Liver (tissue), 9 donors: ENCODE measurements around the gene POGZ. TPM values are rescaled to one million over a fixed set of nuclear protein-coding genes. Genes with fewer than 3 reads are reported as not detected.

Experiments
- DNase-seq: peaks from one replicate; pipeline ENCODE4 v3.0.0-alpha.2; 2017; ENCODE audit warnings: low spot score
- H3K27ac ChIP-seq, 2 donors: one replicate each; pipeline ENCODE4 v1.7.0; 2013; ENCODE audit warnings: inconsistent platforms in 2 of 2, low read length in 2 of 2, control low read depth in 1 of 2, low read depth in 1 of 2, mild to moderate bottlenecking in 1 of 2
- H3K27me3 ChIP-seq, 4 donors: one replicate each; pipeline versions ENCODE4 v1.6.1 to v1.7.0; 2013; ENCODE audit warnings: low read length in 3 of 4, inconsistent platforms in 1 of 4, mild to moderate bottlenecking in 1 of 4, moderate library complexity in 1 of 4; ENCODE audit not compliant: control insufficient read depth in 4 of 4, insufficient read depth in 4 of 4
- H3K36me3 ChIP-seq, 4 donors: one replicate each; pipeline versions ENCODE4 v1.6.1 to v1.7.0; 2013; ENCODE audit warnings: low read length in 3 of 4, mild to moderate bottlenecking in 3 of 4, low read depth in 1 of 4, moderate library complexity in 1 of 4; ENCODE audit not compliant: control insufficient read depth in 4 of 4, insufficient read depth in 3 of 4
- H3K4me1 ChIP-seq, 4 donors: one replicate each; pipeline versions ENCODE4 v1.6.1 to v1.7.0; 2013; ENCODE audit warnings: low read length in 3 of 4, mild to moderate bottlenecking in 3 of 4, moderate library complexity in 1 of 4; ENCODE audit not compliant: control insufficient read depth in 4 of 4, insufficient read depth in 4 of 4
- H3K4me3 ChIP-seq, 3 donors: one replicate each; pipeline versions ENCODE4 v1.6.1 to v1.7.0; 2013; ENCODE audit warnings: low read length in 3 of 3, control low read depth in 1 of 3, low read depth in 1 of 3, mild to moderate bottlenecking in 1 of 3
- H3K9ac ChIP-seq, 2 donors: one replicate each; pipeline ENCODE4 v1.7.0; 2013; ENCODE audit warnings: low read length in 2 of 2, mild to moderate bottlenecking in 2 of 2, moderate library complexity in 2 of 2, control low read depth in 1 of 2, low read depth in 1 of 2
- H3K9me3 ChIP-seq, 4 donors: one replicate each; pipeline versions ENCODE4 v1.6.1 to v1.7.0; 2013; ENCODE audit warnings: low read length in 3 of 4; ENCODE audit not compliant: control insufficient read depth in 4 of 4
- EGR1 ChIP-seq, 2 donors: IDR thresholded peaks; 2 replicates each; pipeline ENCODE4 v1.6.1; 2016 to 2018; ENCODE audit warnings: antibody characterized with exemption in 2 of 2, low read depth in 2 of 2
- FOXA1 ChIP-seq: IDR thresholded peaks from 2 replicates; pipeline ENCODE4 v1.6.1; 2016; ENCODE audit warnings: antibody characterized with exemption
- GABPA ChIP-seq, 2 donors: IDR thresholded peaks in 1 of 2; conservative IDR thresholded peaks in 1 of 2; 2 replicates each; pipeline ENCODE4 v1.6.1; 2016; ENCODE audit warnings: antibody characterized with exemption in 2 of 2, mild to moderate bottlenecking in 1 of 2, moderate library complexity in 1 of 2
- HNF4A ChIP-seq, 2 donors: conservative IDR thresholded peaks; 2 replicates each; pipeline ENCODE4 v1.6.1; 2016; ENCODE audit warnings: antibody characterized with exemption in 2 of 2, mild to moderate bottlenecking in 2 of 2
- HNF4G ChIP-seq: IDR thresholded peaks from 2 replicates; pipeline ENCODE4 v1.6.1; 2016; ENCODE audit warnings: antibody characterized with exemption
- JUND ChIP-seq, 2 donors: IDR thresholded peaks; 2 replicates each; pipeline ENCODE4 v1.6.1; 2016; ENCODE audit warnings: antibody characterized with exemption in 2 of 2
- NR2F2 ChIP-seq: IDR thresholded peaks from 2 replicates; pipeline ENCODE4 v1.6.1; 2016; ENCODE audit warnings: antibody characterized with exemption
- RAD21 ChIP-seq, 2 donors: IDR thresholded peaks; 2 replicates each; pipeline ENCODE4 v1.6.1; 2016; ENCODE audit warnings: antibody characterized with exemption in 2 of 2, mild to moderate bottlenecking in 2 of 2
- RXRA ChIP-seq, 2 donors: IDR thresholded peaks; 2 replicates each; pipeline ENCODE4 v1.6.1; 2017 to 2018; ENCODE audit warnings: antibody characterized with exemption in 2 of 2, mild to moderate bottlenecking in 1 of 2
- TAF1 ChIP-seq: conservative IDR thresholded peaks from 2 replicates; pipeline ENCODE4 v1.6.1; 2016; ENCODE audit warnings: antibody characterized with exemption, mild to moderate bottlenecking
- YY1 ChIP-seq: IDR thresholded peaks from 2 replicates; pipeline ENCODE4 v1.6.1; 2016; ENCODE audit warnings: antibody characterized with exemption, mild to moderate bottlenecking
- WGBS: extraction: QIAGEN DNeasy Blood & Tissue Kit; methylation state at CpG from one replicate; pipeline ENCODE4 v1.1.7; 2013; 5-methylcytosine and 5-hydroxymethylcytosine counted together
- polyA plus RNA-seq, 2 donors: library from polyadenylated mRNA; stranded (reverse) in 1 of 2; unstranded in 1 of 2; fragments of 200-250 nt in 1 of 2; fragments of >200 nt in 1 of 2; fragmentation: Nextera tagmentation in 1 of 2; extraction: Ambion mirVana in 1 of 2; gene quantifications; one replicate each; pipeline versions ENCODE4 v1.2.1 to v1.2.3, GENCODE V29; 2013 to 2015
- total RNA-seq, 2 donors: library from RNA; depleted of rRNA; stranded (reverse); fragments of >200 nt; gene quantifications; one replicate each; pipeline ENCODE4 v1.2.3, GENCODE V29; 2014
- TF ChIP-seq, protein P1 (sequence below): fragments of 150-350 bp; IDR thresholded peaks from 2 replicates; pipeline ENCODE4 v1.5.1; 2017; ENCODE audit warnings: improper control_type of control experiment, low read depth, low read length; ENCODE audit not compliant: missing input control
- TF ChIP-seq, protein P2 (sequence below): IDR thresholded peaks from 2 replicates; pipeline ENCODE4 v1.6.1; 2016; ENCODE audit warnings: antibody characterized with exemption, mild to moderate bottlenecking
- TF ChIP-seq, protein P3 (sequence below): IDR thresholded peaks from 2 replicates; pipeline ENCODE4 v1.6.1; 2016; ENCODE audit warnings: antibody characterized with exemption
- donor health status: healthy.
- donor health status: healthy.
- donor health status: healthy.
- donor health status: healthy.
- donor health status: healthy.

POGZ gene
- total and polyA plus RNA-seq, 4 donors = 7.7 to 30.1 (median 17.3) TPM

GRCh38 chr1:151367658-151368392 is 91.5 kb downstream of the POGZ start:
- Histone ChIP-seq H3K9ac (no peak overlapping the region), H3K27me3 (no peaks in the 10 kb centered on the region), H3K36me3 (peaks cover 8 to 36% (median 34%) of the 10 kb centered on the region in 4 donors), H3K9me3 (no peaks in the 10 kb centered on the region), H3K4me3 (no peak overlapping the region), H3K27ac (peak overlapping the region; percentile 47 to 64), H3K4me1 (peaks cover 18 to 49% (median 41%) of the 10 kb centered on the region in 4 donors)
- TF ChIP-seq GABPA (IDR thresholded peaks at IDR 0.05 in 1 of 2, conservative IDR thresholded peaks at IDR 0.05 in 1 of 2) = no peak
- TF ChIP-seq, protein P1, sequence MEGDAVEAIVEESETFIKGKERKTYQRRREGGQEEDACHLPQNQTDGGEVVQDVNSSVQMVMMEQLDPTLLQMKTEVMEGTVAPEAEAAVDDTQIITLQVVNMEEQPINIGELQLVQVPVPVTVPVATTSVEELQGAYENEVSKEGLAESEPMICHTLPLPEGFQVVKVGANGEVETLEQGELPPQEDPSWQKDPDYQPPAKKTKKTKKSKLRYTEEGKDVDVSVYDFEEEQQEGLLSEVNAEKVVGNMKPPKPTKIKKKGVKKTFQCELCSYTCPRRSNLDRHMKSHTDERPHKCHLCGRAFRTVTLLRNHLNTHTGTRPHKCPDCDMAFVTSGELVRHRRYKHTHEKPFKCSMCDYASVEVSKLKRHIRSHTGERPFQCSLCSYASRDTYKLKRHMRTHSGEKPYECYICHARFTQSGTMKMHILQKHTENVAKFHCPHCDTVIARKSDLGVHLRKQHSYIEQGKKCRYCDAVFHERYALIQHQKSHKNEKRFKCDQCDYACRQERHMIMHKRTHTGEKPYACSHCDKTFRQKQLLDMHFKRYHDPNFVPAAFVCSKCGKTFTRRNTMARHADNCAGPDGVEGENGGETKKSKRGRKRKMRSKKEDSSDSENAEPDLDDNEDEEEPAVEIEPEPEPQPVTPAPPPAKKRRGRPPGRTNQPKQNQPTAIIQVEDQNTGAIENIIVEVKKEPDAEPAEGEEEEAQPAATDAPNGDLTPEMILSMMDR = no peak
- TF ChIP-seq RAD21 (IDR thresholded peaks at IDR 0.05) = peak in 1 of 2 donors; percentile 19
- peak; percentile 81 for TF ChIP-seq RXRA (IDR thresholded peaks at IDR 0.05)
- TF ChIP-seq JUND (IDR thresholded peaks at IDR 0.05) = peak in 1 of 2 donors; percentile 20
- no peak for DNase-seq
- WGBS = 72% methylated on average over 8 of the region's 8 CpGs

DNA sequence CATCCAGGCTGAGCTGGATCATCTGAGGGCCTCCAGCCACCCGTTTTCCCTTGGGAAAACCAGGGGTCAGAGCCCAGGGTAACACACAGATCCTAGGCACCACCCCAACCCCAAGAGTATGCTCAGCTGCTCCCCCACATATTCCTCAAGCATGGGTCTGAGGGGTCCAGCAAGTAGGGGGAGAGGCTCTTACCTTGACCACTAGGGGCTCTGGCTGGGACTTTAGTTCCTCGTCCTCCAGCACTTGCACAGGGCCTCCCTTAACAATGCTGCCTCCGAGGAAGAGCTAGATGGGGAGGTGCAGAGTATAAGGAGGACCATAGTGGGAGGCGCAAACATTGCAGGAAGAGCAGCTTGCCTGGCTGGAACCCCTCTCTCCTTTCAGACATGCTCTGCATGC is 94.3 kb downstream of the POGZ start:
- peaks cover 8 to 36% (median 34%) of the 10 kb centered on the region in 4 donors for H3K36me3 ChIP-seq
- no peak overlapping the region for H3K4me3 ChIP-seq

GRCh38 chr1:151362308-151363155 is 96.8 kb downstream of the POGZ start:
- no peak for DNase-seq
- no peak overlapping the region for H3K4me3 ChIP-seq
- H3K4me1 ChIP-seq = peaks cover 0 to 5% (median 1%) of the 10 kb centered on the region in 4 donors
- H3K9me3 ChIP-seq = no peaks in the 10 kb centered on the region
- no peaks in the 10 kb centered on the region for H3K27me3 ChIP-seq
- H3K9ac ChIP-seq = no peak overlapping the region
- over 99% methylated on average over 3 of the region's 3 CpGs for WGBS
- TF ChIP-seq, protein P2, sequence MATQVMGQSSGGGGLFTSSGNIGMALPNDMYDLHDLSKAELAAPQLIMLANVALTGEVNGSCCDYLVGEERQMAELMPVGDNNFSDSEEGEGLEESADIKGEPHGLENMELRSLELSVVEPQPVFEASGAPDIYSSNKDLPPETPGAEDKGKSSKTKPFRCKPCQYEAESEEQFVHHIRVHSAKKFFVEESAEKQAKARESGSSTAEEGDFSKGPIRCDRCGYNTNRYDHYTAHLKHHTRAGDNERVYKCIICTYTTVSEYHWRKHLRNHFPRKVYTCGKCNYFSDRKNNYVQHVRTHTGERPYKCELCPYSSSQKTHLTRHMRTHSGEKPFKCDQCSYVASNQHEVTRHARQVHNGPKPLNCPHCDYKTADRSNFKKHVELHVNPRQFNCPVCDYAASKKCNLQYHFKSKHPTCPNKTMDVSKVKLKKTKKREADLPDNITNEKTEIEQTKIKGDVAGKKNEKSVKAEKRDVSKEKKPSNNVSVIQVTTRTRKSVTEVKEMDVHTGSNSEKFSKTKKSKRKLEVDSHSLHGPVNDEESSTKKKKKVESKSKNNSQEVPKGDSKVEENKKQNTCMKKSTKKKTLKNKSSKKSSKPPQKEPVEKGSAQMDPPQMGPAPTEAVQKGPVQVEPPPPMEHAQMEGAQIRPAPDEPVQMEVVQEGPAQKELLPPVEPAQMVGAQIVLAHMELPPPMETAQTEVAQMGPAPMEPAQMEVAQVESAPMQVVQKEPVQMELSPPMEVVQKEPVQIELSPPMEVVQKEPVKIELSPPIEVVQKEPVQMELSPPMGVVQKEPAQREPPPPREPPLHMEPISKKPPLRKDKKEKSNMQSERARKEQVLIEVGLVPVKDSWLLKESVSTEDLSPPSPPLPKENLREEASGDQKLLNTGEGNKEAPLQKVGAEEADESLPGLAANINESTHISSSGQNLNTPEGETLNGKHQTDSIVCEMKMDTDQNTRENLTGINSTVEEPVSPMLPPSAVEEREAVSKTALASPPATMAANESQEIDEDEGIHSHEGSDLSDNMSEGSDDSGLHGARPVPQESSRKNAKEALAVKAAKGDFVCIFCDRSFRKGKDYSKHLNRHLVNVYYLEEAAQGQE = no peak
- no peak for TF ChIP-seq HNF4G
- TF ChIP-seq TAF1 = no peak
- no peak for TF ChIP-seq EGR1 (IDR thresholded peaks at IDR 0.05; ENCODE audit: low read depth in 2 of 2)
- TF ChIP-seq, protein P3, sequence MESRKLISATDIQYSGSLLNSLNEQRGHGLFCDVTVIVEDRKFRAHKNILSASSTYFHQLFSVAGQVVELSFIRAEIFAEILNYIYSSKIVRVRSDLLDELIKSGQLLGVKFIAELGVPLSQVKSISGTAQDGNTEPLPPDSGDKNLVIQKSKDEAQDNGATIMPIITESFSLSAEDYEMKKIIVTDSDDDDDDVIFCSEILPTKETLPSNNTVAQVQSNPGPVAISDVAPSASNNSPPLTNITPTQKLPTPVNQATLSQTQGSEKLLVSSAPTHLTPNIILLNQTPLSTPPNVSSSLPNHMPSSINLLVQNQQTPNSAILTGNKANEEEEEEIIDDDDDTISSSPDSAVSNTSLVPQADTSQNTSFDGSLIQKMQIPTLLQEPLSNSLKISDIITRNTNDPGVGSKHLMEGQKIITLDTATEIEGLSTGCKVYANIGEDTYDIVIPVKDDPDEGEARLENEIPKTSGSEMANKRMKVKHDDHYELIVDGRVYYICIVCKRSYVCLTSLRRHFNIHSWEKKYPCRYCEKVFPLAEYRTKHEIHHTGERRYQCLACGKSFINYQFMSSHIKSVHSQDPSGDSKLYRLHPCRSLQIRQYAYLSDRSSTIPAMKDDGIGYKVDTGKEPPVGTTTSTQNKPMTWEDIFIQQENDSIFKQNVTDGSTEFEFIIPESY = no peak
- no peak for TF ChIP-seq GABPA (IDR thresholded peaks at IDR 0.05 in 1 of 2, conservative IDR thresholded peaks at IDR 0.05 in 1 of 2)
- TF ChIP-seq, protein P1 = no peak
- no peak for TF ChIP-seq HNF4A (conservative IDR thresholded peaks at IDR 0.05)
- no peak for TF ChIP-seq YY1
- TF ChIP-seq NR2F2 = no peak
- no peak for TF ChIP-seq FOXA1
- no peak for TF ChIP-seq RAD21 (IDR thresholded peaks at IDR 0.05)
- no peak for TF ChIP-seq JUND (IDR thresholded peaks at IDR 0.05)
- TF ChIP-seq RXRA (IDR thresholded peaks at IDR 0.05) = no peak
- no peak overlapping the region for H3K27ac ChIP-seq
- peaks cover 8 to 36% (median 33%) of the 10 kb centered on the region in 4 donors for H3K36me3 ChIP-seq

More for the DNA sequence above, 94.3 kb downstream of the POGZ start:
- Histone ChIP-seq H3K9ac (no peak overlapping the region), H3K9me3 (no peaks in the 10 kb centered on the region), H3K27ac (no peak overlapping the region), H3K4me1 (peaks cover 11 to 30% (median 25%) of the 10 kb centered on the region in 4 donors), H3K27me3 (no peaks in the 10 kb centered on the region)
- DNase-seq = no peak
- WGBS = 93% methylated on average over 4 of the region's 4 CpGs
- TF ChIP-seq FOXA1 = no peak
